ENCODE measurements around the gene PPM1F. TPM values are rescaled to one million over a fixed set of nuclear protein-coding genes. Genes with fewer than 3 reads are reported as not detected.
A peak's percentile ranks its signal among the peaks of the same experiment; 100 is the strongest.

PPM1F gene
- total RNA-seq, 1 donor, result 30.6 TPM

- no peak overlapping the region for H3K4me3 ChIP-seq (ENCODE audit: low read depth, low read length)
- no peak for TF ChIP-seq CTCF (IDR thresholded peaks at IDR 0.05; ENCODE audit: insufficient read depth, low read length)
- no peak for DNase-seq (ENCODE audit: low read depth)
These were observed 25.2 kb upstream of the PPM1F start for GRCh38 chr22:21977814-21978213.

- H3K4me3 ChIP-seq (ENCODE audit: low read depth, low read length), result no peak overlapping the region
- TF ChIP-seq CTCF (IDR thresholded peaks at IDR 0.05; ENCODE audit: insufficient read depth, low read length), result no peak
- DNase-seq (ENCODE audit: low read depth), result no peak
These were observed 23.3 kb upstream of the PPM1F start for GRCh38 chr22:21975854-21976345.

GRCh38 chr22:21975273-21975672 is 22.6 kb upstream of the PPM1F start:
- no peak overlapping the region for H3K4me3 ChIP-seq (ENCODE audit: low read depth, low read length)
- no peak for DNase-seq (ENCODE audit: low read depth)
- TF ChIP-seq CTCF (IDR thresholded peaks at IDR 0.05; ENCODE audit: insufficient read depth, low read length), result no peak

GRCh38 chr22:21974058-21974649 is 21.5 kb upstream of the PPM1F start:
- no peak overlapping the region for H3K4me3 ChIP-seq (ENCODE audit: low read depth, low read length)
- no peak for DNase-seq (ENCODE audit: low read depth)
- no peak for TF ChIP-seq CTCF (IDR thresholded peaks at IDR 0.05; ENCODE audit: insufficient read depth, low read length)

GRCh38 chr22:21972806-21973205 is 20.2 kb upstream of the PPM1F start:
- no peak for DNase-seq (ENCODE audit: low read depth)
- no peak overlapping the region for H3K4me3 ChIP-seq (ENCODE audit: low read depth, low read length)
- TF ChIP-seq CTCF (IDR thresholded peaks at IDR 0.05; ENCODE audit: insufficient read depth, low read length), result no peak

- no peak overlapping the region for H3K4me3 ChIP-seq (ENCODE audit: low read depth, low read length)
- peak; percentile 33 for DNase-seq (ENCODE audit: low read depth)
- peak; percentile 95 for TF ChIP-seq CTCF (IDR thresholded peaks at IDR 0.05; ENCODE audit: insufficient read depth, low read length)
These were observed 19.7 kb upstream of the PPM1F start for GRCh38 chr22:21972293-21972779.

GRCh38 chr22:21971858-21972275 is 19.2 kb upstream of the PPM1F start:
- TF ChIP-seq CTCF (IDR thresholded peaks at IDR 0.05; ENCODE audit: insufficient read depth, low read length), result no peak
- no peak for DNase-seq (ENCODE audit: low read depth)
- H3K4me3 ChIP-seq (ENCODE audit: low read depth, low read length), result no peak overlapping the region

Data from fibroblast of the aortic adventitia (primary cell).